Measurements from ENCODE around the gene BCL11A.

DNA sequence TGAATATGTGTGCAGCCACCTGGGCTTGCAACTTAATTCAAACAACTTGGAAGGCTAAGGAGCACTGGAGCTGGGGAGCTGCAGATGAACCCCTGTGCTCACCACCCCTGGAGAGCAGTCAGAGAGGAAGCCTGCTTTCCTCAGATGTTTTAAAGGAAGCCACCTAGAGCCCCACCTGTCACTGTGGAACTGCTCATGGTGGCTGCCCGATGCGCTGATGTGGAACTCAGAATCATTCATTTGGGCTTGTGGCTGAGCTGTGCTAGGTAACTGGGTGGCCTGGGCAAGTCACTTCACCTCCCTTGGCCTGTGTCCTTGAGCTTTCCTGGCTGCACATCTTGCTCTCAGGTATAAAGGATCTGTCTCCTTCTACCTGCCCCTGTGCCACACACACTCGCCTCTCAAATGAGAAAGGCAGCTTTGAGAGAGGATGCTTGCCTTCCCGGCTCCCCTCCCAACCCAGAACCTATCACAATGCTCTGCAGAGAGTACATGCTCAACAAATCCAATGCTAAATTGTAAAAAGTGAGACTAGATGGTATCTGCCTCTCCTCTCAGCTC lies 41.3 kb downstream of the BCL11A start:
- TF ChIP-seq, protein P1, sequence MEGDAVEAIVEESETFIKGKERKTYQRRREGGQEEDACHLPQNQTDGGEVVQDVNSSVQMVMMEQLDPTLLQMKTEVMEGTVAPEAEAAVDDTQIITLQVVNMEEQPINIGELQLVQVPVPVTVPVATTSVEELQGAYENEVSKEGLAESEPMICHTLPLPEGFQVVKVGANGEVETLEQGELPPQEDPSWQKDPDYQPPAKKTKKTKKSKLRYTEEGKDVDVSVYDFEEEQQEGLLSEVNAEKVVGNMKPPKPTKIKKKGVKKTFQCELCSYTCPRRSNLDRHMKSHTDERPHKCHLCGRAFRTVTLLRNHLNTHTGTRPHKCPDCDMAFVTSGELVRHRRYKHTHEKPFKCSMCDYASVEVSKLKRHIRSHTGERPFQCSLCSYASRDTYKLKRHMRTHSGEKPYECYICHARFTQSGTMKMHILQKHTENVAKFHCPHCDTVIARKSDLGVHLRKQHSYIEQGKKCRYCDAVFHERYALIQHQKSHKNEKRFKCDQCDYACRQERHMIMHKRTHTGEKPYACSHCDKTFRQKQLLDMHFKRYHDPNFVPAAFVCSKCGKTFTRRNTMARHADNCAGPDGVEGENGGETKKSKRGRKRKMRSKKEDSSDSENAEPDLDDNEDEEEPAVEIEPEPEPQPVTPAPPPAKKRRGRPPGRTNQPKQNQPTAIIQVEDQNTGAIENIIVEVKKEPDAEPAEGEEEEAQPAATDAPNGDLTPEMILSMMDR (conservative IDR thresholded peaks at IDR 0.05; ENCODE audit: low read depth in 2 of 2), result no peak
- TF ChIP-seq STAT1 (IDR thresholded peaks at IDR 0.05; ENCODE audit: unreplicated experiment), result no peak
- no peak for TF ChIP-seq REST (IDR thresholded peaks at IDR 0.05; ENCODE audit: unreplicated experiment)
- TF ChIP-seq EZH2 (IDR thresholded peaks at IDR 0.05; ENCODE audit: low read depth, unreplicated experiment), result no peak
- TF ChIP-seq EZH2phosphoT487 (IDR thresholded peaks at IDR 0.05; ENCODE audit: unreplicated experiment), result no peak
- no peak for TF ChIP-seq ETS1 (IDR thresholded peaks at IDR 0.05)
- TF ChIP-seq JUNB (IDR thresholded peaks at IDR 0.05; ENCODE audit: unreplicated experiment), result no peak
- TF ChIP-seq CREB1 (CRISPR knock-in tag; IDR thresholded peaks at IDR 0.05; ENCODE audit: low read depth), result no peak
- no peak for TF ChIP-seq POLR2AphosphoS5 (IDR thresholded peaks at IDR 0.05; ENCODE audit: low read depth)
- no peak for TF ChIP-seq ZNF114 (CRISPR knock-in tag; IDR thresholded peaks at IDR 0.05)
- no peak for TF ChIP-seq NANOG (IDR thresholded peaks at IDR 0.05; ENCODE audit: borderline replicate concordance)

Measured in GM23338 (cell line).